HepG2 (cell line): Measurements from ENCODE around the gene LMAN2. TPM values are rescaled to one million over a fixed set of nuclear protein-coding genes. Genes with fewer than 3 reads are reported as not detected.

ENCODE experiments used
- FOXK1 ChIP-seq: sonication (generic); formaldehyde crosslinking; IDR thresholded peaks from 2 replicates; pipeline ENCODE4 v1.4.0; 2020; ENCODE audit warnings: low read depth, missing genetic modification reagents, borderline replicate concordance
- GTF2F1 ChIP-seq: fragments of 150-350 bp; IDR thresholded peaks from 2 replicates; pipeline ENCODE4 v1.6.1; 2014; ENCODE audit warnings: low read length
- KLF16 ChIP-seq, 2 experiments: sonication (generic) in 1 of 2; formaldehyde crosslinking in 1 of 2; IDR thresholded peaks; 2 replicates each; pipeline versions ENCODE4 v1.6.1 to v1.8.0; 2016 to 2023; ENCODE audit warnings: missing genetic modification reagents in 2 of 2, missing compliant biosample characterization in 1 of 2
- MED1 ChIP-seq: sonication (generic); formaldehyde crosslinking; IDR thresholded peaks from 2 replicates; pipeline ENCODE4 v1.4.0; 2020; ENCODE audit warnings: missing genetic modification reagents
- PHF21A ChIP-seq: sonication (generic); formaldehyde crosslinking; IDR thresholded peaks from 2 replicates; pipeline ENCODE4 v1.5.0; 2020; ENCODE audit warnings: mild to moderate bottlenecking, missing genetic modification reagents
- RBM22 ChIP-seq: fragments of 200-400 bp; formaldehyde crosslinking; optimal IDR thresholded peaks from 2 replicates; pipeline ENCODE3; 2017; ENCODE audit warnings: mild to moderate bottlenecking, low read length, moderate library complexity
- RXRA ChIP-seq: sonication (generic); formaldehyde crosslinking; IDR thresholded peaks from 2 replicates; pipeline ENCODE4 v1.5.1; 2020; ENCODE audit warnings: missing genetic modification reagents
- STAT5B ChIP-seq: sonication (generic); formaldehyde crosslinking; IDR thresholded peaks from 2 replicates; pipeline ENCODE4 v1.4.0; 2020; ENCODE audit warnings: missing genetic modification reagents
- TCF12 ChIP-seq, 2 experiments: fragments of 450-650 bp in 1 of 2; sonication (generic) in 1 of 2; formaldehyde crosslinking in 1 of 2; IDR thresholded peaks; 2 replicates each; pipeline versions ENCODE4 v1.6.1 to v1.8.0; 2017 to 2022; ENCODE audit warnings: antibody characterized with exemption in 1 of 2, mild to moderate bottlenecking in 1 of 2, missing genetic modification reagents in 1 of 2, moderate library complexity in 1 of 2
- ZFP82 ChIP-seq: sonication (generic); formaldehyde crosslinking; IDR thresholded peaks from 2 replicates; pipeline ENCODE4 v1.5.1; 2020; ENCODE audit warnings: mild to moderate bottlenecking, missing genetic modification reagents, borderline replicate concordance
- ZNF124 ChIP-seq: sonication (generic); formaldehyde crosslinking; IDR thresholded peaks from 2 replicates; pipeline ENCODE4 v1.4.0; 2020; ENCODE audit warnings: missing genetic modification reagents
- ZNF251 ChIP-seq: sonication (generic); formaldehyde crosslinking; IDR thresholded peaks from 2 replicates; pipeline ENCODE4 v1.9.0; 2021; ENCODE audit warnings: mild to moderate bottlenecking, missing genetic modification reagents
- ZSCAN31 ChIP-seq: sonication (generic); formaldehyde crosslinking; IDR thresholded peaks from 2 replicates; pipeline ENCODE4 v1.5.0; 2020; ENCODE audit warnings: low read depth, mild to moderate bottlenecking, missing genetic modification reagents
- polyA plus RNA-seq, 8 experiments: library from polyadenylated mRNA; depleted of rRNA in 3 of 8; stranded (reverse) in 7 of 8; unstranded in 1 of 8; fragments of >200 nt; fragmentation: Illumina TruSeq in 4 of 8; extraction: Trizol in 4 of 8; gene quantifications; 2 replicates each; pipeline versions ENCODE4 v1.2.1 to v1.2.3, GENCODE V29; 2011 to 2016; ENCODE audit warnings: low read depth in 4 of 8, missing spikeins in 1 of 8, mixed read lengths in 1 of 8; ENCODE audit not compliant: insufficient read depth in 1 of 8
- total RNA-seq, 5 experiments: library from RNA; depleted of rRNA; stranded (reverse); fragments of >200 nt; fragmentation: Illumina TruSeq; extraction: Trizol; gene quantifications; 2 replicates each; pipeline ENCODE4 v1.2.3, GENCODE V29; 2016; ENCODE audit warnings: low read depth in 1 of 5
- TF ChIP-seq, protein P1 (sequence below): sonication (generic); formaldehyde crosslinking; IDR thresholded peaks from 2 replicates; pipeline ENCODE4 v1.5.0; 2020; ENCODE audit warnings: missing genetic modification reagents
- TF ChIP-seq, protein P2 (sequence below): sonication (generic); formaldehyde crosslinking; IDR thresholded peaks from 2 replicates; pipeline ENCODE4 v1.8.1; 2023; ENCODE audit warnings: missing genetic modification reagents, mild to moderate bottlenecking, borderline replicate concordance
- TF ChIP-seq, protein P3 (sequence below): IDR thresholded peaks from 2 replicates; pipeline ENCODE4 v1.6.1; 2012; ENCODE audit warnings: inconsistent platforms
- TF ChIP-seq, protein P4 (sequence below): sonication (generic); formaldehyde crosslinking; IDR thresholded peaks from 2 replicates; pipeline ENCODE4 v1.5.0; 2020; ENCODE audit warnings: missing genetic modification reagents, mild to moderate bottlenecking, borderline replicate concordance
- TF ChIP-seq, protein P5 (sequence below), 2 experiments: sonication (generic) in 1 of 2; formaldehyde crosslinking in 1 of 2; IDR thresholded peaks; 2 replicates each; pipeline versions ENCODE4 v1.5.1 to v1.6.1; 2011 to 2020; ENCODE audit warnings: borderline replicate concordance in 1 of 2, low read depth in 1 of 2, low read length in 1 of 2, mild to moderate bottlenecking in 1 of 2, missing genetic modification reagents in 1 of 2, moderate library complexity in 1 of 2
- TF ChIP-seq, protein P6 (sequence below): fragments of 450-650 bp; IDR thresholded peaks from 2 replicates; pipeline ENCODE4 v1.6.1; 2016
- TF ChIP-seq, protein P7 (sequence below): sonication (generic); formaldehyde crosslinking; IDR thresholded peaks from 2 replicates; pipeline ENCODE4 v1.5.0; 2020; ENCODE audit warnings: missing genetic modification reagents

The LMAN2 gene
- total and polyA plus RNA-seq, 2 of the 13 experiments (the other 11 are each of a cell fraction or from before 2014, with no cell fraction given) = 191 to 197 TPM

DNA sequence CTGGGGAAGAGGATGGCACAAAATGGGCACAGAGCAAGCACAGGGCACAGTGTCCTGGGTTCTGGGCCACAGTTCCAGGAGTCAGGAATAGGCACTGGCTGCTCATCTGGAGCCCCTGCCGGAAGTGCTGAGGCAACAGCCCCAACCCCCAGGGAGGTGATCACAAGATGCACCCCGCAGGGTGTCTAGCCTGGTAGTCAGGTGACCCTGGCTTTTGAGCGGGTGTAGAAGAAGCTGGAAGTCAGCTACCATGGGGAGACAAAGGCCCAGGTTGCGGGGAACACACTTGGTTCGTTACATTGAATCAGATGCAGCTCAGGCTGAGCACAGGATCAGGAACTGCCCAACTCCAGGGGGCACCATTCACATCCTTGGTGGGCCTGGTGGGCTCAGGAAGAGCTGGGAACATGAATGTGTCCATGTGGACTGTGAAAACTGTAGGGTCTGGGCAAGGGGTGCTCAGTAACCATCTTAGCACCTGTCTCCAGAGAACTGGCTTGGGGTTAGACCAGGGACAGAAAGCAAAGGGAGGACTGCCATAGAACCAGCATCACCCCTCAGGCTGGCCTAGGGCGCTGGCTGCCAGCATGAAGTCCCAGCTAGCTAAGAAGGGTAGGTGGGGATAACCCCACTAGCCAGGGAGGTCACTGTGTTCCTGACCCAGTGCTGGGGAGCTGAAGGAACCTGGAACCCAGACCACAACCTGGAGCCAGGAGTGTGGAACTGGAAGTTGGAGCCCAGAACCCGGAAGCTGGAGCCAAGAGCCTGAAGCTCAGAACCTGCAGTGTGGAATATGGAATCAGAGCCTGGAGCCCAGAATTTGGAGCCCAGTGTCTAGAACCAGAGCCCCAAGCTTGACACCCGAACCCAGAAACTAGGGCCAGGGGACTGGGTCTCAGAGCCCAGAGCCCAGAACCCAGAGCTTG lies 26.6 kb upstream of the LMAN2 start (continued):
- TF ChIP-seq, protein P1, sequence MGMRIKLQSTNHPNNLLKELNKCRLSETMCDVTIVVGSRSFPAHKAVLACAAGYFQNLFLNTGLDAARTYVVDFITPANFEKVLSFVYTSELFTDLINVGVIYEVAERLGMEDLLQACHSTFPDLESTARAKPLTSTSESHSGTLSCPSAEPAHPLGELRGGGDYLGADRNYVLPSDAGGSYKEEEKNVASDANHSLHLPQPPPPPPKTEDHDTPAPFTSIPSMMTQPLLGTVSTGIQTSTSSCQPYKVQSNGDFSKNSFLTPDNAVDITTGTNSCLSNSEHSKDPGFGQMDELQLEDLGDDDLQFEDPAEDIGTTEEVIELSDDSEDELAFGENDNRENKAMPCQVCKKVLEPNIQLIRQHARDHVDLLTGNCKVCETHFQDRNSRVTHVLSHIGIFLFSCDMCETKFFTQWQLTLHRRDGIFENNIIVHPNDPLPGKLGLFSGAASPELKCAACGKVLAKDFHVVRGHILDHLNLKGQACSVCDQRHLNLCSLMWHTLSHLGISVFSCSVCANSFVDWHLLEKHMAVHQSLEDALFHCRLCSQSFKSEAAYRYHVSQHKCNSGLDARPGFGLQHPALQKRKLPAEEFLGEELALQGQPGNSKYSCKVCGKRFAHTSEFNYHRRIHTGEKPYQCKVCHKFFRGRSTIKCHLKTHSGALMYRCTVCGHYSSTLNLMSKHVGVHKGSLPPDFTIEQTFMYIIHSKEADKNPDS (CRISPR knock-in tag) = no peak
- TF ChIP-seq, protein P2, sequence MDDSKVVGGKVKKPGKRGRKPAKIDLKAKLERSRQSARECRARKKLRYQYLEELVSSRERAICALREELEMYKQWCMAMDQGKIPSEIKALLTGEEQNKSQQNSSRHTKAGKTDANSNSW (CRISPR knock-in tag) = no peak
- TF ChIP-seq, protein P3, sequence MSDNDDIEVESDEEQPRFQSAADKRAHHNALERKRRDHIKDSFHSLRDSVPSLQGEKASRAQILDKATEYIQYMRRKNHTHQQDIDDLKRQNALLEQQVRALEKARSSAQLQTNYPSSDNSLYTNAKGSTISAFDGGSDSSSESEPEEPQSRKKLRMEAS = no peak
- TF ChIP-seq PHF21A (CRISPR knock-in tag) (no peak), KLF16 (CRISPR knock-in tag; IDR thresholded peaks at IDR 0.05) (no peak), MED1 (no peak), FOXK1 (no peak), ZNF124 (CRISPR knock-in tag) (peak; percentile 45; the same call in 1 of the 2 replicates), RBM22 (peak; percentile 24), GTF2F1 (no peak), RXRA (CRISPR knock-in tag) (no peak), ZNF251 (CRISPR knock-in tag) (no peak), STAT5B (no peak), ZSCAN31 (peak; percentile 72), TCF12 (IDR thresholded peaks at IDR 0.05) (no peak), TCF12 (CRISPR knock-in tag; IDR thresholded peaks at IDR 0.05) (no peak), ZFP82 (CRISPR knock-in tag) (no peak)
- TF ChIP-seq, protein P4, sequence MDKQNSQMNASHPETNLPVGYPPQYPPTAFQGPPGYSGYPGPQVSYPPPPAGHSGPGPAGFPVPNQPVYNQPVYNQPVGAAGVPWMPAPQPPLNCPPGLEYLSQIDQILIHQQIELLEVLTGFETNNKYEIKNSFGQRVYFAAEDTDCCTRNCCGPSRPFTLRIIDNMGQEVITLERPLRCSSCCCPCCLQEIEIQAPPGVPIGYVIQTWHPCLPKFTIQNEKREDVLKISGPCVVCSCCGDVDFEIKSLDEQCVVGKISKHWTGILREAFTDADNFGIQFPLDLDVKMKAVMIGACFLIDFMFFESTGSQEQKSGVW = no peak
- TF ChIP-seq, protein P5, sequence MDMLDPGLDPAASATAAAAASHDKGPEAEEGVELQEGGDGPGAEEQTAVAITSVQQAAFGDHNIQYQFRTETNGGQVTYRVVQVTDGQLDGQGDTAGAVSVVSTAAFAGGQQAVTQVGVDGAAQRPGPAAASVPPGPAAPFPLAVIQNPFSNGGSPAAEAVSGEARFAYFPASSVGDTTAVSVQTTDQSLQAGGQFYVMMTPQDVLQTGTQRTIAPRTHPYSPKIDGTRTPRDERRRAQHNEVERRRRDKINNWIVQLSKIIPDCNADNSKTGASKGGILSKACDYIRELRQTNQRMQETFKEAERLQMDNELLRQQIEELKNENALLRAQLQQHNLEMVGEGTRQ (IDR thresholded peaks at IDR 0.05; ENCODE audit: low read depth, low read length) = no peak
- TF ChIP-seq, protein P5 (CRISPR knock-in tag; IDR thresholded peaks at IDR 0.05; ENCODE audit: borderline replicate concordance) = no peak
- TF ChIP-seq, protein P6, sequence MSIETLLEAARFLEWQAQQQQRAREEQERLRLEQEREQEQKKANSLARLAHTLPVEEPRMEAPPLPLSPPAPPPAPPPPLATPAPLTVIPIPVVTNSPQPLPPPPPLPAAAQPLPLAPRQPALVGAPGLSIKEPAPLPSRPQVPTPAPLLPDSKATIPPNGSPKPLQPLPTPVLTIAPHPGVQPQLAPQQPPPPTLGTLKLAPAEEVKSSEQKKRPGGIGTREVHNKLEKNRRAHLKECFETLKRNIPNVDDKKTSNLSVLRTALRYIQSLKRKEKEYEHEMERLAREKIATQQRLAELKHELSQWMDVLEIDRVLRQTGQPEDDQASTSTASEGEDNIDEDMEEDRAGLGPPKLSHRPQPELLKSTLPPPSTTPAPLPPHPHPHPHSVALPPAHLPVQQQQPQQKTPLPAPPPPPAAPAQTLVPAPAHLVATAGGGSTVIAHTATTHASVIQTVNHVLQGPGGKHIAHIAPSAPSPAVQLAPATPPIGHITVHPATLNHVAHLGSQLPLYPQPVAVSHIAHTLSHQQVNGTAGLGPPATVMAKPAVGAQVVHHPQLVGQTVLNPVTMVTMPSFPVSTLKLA = no peak
- TF ChIP-seq, protein P7, sequence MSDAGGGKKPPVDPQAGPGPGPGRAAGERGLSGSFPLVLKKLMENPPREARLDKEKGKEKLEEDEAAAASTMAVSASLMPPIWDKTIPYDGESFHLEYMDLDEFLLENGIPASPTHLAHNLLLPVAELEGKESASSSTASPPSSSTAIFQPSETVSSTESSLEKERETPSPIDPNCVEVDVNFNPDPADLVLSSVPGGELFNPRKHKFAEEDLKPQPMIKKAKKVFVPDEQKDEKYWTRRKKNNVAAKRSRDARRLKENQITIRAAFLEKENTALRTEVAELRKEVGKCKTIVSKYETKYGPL (CRISPR knock-in tag) = no peak
